GM19035 (cell line): ENCODE data around the gene FBXO38.

Experiments used
- ATAC-seq: cut with Tn5 transposase; IDR thresholded peaks from one replicate; pipeline ENCODE4 v1.9.1; 2021; ENCODE audit not compliant: unreplicated experiment

The FBXO38 gene

GRCh38 chr5:148381906-148382305 is 1.9 kb upstream of the FBXO38 start:
- ATAC-seq = no peak

DNA sequence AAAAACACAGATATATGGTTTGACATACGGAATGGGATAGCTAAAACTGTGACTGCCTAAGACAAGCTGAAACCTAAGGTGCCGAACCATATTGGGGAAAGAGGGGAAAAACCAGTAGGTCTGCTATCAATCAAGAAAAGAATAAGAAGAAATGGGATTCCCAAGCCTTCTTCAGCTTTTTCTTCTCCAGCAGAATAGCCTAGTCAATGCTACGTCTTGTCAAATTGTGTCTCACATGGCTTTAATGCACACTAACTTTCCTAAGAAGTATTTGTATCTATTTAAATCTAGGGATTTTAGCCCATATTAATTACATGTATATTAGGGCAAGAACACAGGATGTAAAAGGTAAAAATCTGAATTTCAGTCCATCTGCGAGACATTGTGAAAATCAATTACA is 797 bp upstream of the FBXO38 start:
- no peak for ATAC-seq

- peak; percentile 20 for ATAC-seq
Measured at GRCh38 chr5:148384380-148384737, 601 bp downstream of the FBXO38 start.

- no peak for ATAC-seq
Measured at GRCh38 chr5:148385094-148385493, 1.3 kb downstream of the FBXO38 start.

- no peak for ATAC-seq
Measured at GRCh38 chr5:148386041-148386440, 2.3 kb downstream of the FBXO38 start.

DNA sequence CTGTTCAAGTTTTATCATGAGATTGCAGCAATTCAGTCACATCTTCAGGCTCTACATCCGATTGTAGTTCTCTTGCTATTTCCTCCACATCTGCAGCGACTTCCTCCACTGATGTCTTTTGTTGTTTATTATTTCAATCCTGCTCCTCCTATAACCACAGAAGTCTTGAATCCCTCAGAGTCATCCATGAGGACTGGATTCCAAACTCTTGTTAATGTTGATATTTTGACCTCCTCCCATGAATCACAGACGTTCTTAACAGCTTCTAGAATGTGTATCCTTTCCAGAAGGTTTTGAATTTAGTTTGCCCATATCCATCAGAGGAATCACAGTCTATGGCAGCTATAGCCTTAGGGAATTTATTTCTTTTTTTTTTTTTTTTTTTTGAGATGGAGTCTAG is 3.6 kb downstream of the FBXO38 start:
- no peak for ATAC-seq

DNA sequence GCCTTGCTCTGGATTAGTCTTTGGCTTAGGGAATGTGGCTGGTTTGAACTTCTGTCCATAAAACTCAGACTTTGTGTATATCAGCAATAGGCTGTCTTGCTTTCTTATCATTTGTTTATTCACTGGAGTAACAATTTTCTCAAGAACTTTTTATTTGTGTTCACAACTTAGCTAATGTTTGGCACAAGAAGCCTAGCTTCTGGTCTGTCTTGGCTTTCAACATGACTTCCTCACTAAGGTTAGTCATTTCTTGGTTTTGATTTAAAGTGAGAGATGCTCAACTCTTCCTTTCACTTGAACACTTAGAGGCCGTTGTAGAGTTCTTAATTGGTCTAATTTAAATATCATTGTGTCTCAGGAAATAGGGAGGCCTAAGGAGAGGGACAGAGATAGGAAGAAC is 4.9 kb downstream of the FBXO38 start:
- ATAC-seq = no peak

DNA sequence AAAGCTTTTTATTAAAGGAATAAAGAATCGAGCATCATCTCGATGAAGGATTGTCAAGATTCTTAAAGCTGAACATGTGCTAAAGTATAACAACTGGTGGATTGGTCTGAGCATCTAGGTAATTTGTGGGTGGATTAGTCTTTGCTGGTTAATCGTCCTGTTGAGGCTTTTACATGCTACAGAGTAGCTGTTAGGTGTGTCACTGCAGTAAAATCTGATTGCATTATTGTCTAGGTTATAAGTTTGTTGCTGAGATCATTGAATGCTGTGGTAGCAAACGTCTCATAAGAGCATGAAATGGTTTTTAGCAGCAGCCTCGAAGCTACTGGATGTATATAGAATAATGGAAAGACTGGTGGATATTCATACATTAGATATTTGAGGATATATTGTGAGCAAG is 7.2 kb downstream of the FBXO38 start:
- ATAC-seq = no peak

DNA sequence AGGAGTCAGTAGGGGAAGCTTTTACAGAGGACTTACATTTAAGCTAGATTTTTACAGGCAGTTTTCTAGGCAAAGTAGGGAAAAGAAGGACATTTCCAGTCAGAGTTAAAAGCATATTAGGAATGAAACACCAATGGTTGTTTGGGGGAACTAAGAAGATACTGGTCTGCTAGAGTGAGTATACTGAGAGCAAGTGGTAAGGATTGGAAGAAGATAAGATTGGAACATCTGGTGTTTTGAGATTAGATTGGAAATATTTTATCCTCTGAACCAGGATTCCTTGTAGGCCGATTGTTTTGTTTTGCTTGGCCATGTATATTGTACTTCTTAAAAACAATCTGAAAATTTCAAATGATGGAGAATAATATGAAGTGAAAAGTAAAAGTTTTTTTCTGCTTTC is 7.7 kb downstream of the FBXO38 start:
- ATAC-seq = no peak

- no peak for ATAC-seq
Measured at GRCh38 chr5:148393390-148393741, 9.6 kb downstream of the FBXO38 start.

GRCh38 chr5:148394587-148395019 is 10.8 kb downstream of the FBXO38 start:
- ATAC-seq = no peak

DNA sequence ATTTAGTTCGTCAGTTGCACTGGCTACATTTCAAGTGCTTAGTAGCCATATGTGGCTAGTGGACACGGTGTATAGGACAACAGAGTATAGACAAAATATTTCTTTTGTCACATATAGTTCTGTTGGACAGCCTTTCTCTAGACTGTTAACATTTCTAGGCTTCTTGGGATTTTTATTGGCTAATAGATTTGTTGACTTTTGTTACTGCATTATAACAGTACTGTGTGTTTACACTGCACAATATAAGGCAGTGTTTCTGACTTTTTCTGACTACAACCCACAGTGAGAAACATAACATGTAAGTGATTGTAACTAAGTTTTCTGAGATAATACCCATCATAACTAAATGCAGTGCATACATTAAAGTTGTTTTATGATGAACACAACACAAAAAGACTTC is 11.3 kb downstream of the FBXO38 start:
- no peak for ATAC-seq

DNA sequence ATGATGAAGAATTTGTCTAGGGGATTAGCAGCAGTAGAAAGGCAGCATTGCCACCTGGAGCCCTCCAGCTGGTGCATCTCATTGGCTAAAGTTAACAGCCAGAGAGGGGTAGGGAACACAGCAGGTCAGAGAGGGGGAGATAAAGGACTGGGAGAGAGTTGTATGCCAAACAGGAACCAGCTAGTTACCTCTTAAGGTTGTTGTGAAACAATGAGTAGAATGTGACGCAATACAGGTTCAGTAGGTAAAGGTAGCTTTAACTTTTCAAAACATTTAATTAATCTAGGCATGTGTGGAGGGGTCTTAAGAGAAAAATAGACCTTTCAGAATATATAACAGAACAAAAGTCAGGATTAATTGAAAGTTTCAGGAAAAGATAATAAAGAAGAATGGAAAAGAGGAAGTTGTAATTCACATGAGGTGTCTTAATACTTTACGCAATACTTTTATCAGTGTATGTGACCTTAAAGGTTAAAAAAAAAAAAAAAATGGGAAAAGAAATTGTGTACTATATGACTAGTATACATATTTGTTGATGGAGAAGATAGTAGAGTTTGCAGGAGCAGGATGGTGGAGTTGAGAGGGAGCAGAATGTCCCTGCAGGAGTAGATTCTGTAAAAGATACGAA is 14.3 kb downstream of the FBXO38 start:
- ATAC-seq = no peak

DNA sequence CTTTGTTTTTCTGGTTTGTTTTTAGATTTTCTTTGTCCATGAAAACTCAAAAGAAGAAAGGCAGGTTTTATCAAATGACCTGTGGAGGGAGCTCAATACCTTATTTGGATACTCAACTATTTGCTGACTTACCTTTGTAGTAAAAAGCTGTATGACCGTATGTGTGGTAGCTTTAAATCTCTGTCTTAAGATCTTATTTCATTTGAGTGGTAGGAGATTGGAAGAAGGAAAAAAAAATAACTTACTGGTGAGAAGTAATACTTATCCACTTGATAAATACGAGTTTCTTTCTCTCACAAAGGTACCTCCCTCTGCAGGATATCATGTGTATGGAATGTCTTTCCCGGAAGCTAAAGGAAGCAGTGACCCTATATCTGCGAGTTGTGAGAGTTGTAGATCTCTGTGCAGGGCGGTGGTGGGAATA is 15.0 kb downstream of the FBXO38 start:
- no peak for ATAC-seq

GRCh38 chr5:148401604-148402003 is 17.8 kb downstream of the FBXO38 start:
- ATAC-seq = no peak

DNA sequence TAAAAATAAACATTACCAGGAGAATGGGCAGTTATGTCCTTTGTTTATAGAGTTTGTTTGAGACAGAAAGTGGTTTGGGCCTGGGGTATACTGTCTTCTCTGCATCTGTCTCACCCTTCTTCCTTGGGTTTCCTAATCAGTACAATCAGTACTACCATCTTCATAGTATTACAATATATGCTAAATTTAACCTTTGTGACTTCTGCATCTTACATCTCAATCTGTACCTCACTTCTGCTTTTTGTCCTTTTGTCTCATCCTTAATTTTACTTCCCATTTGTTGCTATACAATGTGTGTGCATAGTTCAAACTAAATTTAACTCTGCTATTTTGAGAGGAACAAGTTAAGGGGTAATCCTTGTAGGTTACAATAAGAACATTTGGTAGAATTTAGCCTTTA is 19.6 kb downstream of the FBXO38 start:
- peak; percentile 62 for ATAC-seq

DNA sequence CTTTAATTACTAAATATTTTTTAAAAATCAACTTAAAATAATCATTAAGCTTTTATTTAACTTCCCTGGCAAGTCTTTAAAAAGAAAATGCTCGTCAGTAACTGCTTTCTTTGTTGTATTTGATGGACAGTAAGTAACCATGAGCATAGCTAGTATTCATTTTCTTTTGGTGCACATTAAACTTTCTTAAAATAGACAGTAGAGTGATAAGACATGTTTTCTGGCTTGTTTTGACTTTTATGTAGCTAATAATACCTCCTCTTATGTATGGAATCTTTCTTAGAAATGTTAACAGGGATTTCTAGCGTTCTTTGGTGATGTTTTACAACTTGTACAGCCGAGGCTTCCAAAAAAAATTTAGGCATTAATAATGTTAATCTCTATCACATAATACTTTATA is 22.6 kb downstream of the FBXO38 start:
- no peak for ATAC-seq

DNA sequence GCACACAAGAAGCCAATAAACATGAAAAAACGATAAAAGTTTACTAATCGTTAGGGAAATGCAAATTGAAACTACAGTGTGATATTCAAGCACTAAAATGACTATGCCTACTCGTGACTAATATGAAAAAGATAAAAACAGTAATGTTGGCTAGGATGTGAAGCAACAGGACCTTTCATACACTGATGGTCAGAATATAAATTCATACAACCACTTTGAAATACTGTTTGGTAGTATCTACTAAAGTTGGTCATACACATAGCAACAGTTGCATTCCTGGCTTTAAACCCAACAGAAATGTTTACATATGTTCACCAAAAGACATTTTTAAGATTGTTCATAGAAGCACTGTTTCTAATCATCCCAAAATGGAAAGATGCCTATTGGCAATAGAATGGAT is 24.3 kb downstream of the FBXO38 start:
- no peak for ATAC-seq

GRCh38 chr5:148412124-148412523 is 28.4 kb downstream of the FBXO38 start:
- no peak for ATAC-seq

DNA sequence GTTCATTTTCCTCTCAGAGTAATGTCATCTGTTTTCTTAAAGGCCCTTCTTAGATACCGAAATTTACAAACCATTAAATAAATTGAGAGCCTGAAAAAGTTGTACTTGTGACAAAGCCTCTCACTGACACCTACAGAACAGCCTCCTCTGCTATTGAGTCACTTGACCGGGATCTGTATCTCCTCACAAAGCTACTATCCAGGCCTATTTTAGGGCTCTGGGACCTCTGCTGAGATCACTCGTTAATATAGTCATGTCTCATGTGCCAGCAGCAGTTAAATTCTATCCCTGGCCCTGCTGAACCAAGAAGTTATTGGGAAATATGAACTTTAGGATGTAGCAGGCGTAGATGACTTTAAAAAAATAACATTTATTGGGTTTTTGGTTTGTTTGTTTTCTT is 31.1 kb downstream of the FBXO38 start:
- no peak for ATAC-seq

GRCh38 chr5:148416416-148416815 is 32.7 kb downstream of the FBXO38 start:
- ATAC-seq = no peak

- ATAC-seq = no peak
Measured at GRCh38 chr5:148416921-148417320, 33.2 kb downstream of the FBXO38 start.

DNA sequence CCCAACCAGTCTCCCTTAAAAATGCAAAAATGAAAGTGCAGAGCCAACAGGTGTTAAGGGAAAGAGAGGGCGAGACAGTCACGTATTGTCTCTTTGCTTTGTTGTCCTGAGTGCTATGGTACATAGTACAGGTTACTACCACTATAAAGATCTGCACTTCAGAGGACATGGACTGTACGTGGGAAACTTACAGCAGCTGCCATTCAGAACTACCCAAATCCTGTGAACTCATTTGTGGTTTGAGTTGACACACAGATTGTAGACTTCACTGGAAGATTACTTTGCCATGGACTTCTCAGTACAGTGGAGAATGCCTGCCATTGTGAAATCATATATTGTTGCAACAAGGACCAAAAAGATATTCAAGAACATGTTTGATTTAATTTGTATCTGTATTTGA is 34.8 kb downstream of the FBXO38 start:
- no peak for ATAC-seq

DNA sequence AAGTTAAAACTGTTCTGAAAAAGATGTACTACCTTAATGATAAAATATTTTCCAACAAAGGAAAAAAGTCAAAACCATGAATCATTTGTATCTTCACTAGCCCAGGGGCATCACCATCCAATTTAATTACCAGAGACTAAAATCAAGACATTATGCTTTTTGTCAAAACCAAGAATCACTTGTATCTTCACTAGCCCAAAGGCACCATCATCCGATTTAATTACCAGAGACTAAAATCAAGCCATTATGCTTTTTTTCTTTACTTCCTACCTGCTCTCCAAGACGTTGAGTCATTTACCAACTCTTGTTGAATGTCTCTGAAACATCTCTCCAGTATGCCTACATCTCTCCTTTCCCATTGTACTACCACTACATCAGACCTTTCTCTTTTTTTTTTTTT is 37.9 kb downstream of the FBXO38 start:
- no peak for ATAC-seq
